DND-41 (cell line): ENCODE measurements around the gene CYTIP.
"Not testable (repeated sequence)": the region's sequence is repeated elsewhere in the genome, so short reads cannot be mapped to it uniquely, and the experiment has no call there.

ENCODE experiments used
- ATAC-seq: fragments of 200-7000 bp; cut with Tn5 transposase; 3 replicates; pipeline ENCODE4 v1.9.1; 2021; ENCODE audit warnings: low read depth; ENCODE audit not compliant: insufficient read depth
- DNase-seq: peaks from one replicate; pipeline ENCODE4 v3.0.0-alpha.2; 2020
- H2AFZ ChIP-seq: 2 replicates; pipeline ENCODE4 v1.6.0; 2012; ENCODE audit warnings: low read depth, low read length
- H3K27ac ChIP-seq: 2 replicates; pipeline ENCODE4 v1.5.1; 2012; ENCODE audit warnings: low read length, inconsistent platforms
- H3K27me3 ChIP-seq: fragments of 200-600 bp; sonication (generic); 2 replicates; pipeline ENCODE4 v1.6.0; 2012; ENCODE audit warnings: low read length, mild to moderate bottlenecking, inconsistent platforms; ENCODE audit not compliant: insufficient read depth, poor library complexity
- H3K36me3 ChIP-seq: 2 replicates; pipeline ENCODE4 v1.5.1; 2012; ENCODE audit warnings: low read length, inconsistent platforms; ENCODE audit not compliant: insufficient read depth
- H3K4me1 ChIP-seq: 2 replicates; pipeline ENCODE4 v1.5.1; 2012; ENCODE audit warnings: mild to moderate bottlenecking, low read length; ENCODE audit not compliant: insufficient read depth
- H3K4me2 ChIP-seq: 2 replicates; pipeline ENCODE4 v1.6.0; 2012; ENCODE audit warnings: mild to moderate bottlenecking, moderate library complexity, low read length, inconsistent platforms; ENCODE audit not compliant: insufficient read depth
- H3K4me3 ChIP-seq, 2 experiments: fragments of 200-600 bp in 1 of 2; shearing (Covaris generic) in 1 of 2; 2 replicates each; pipeline ENCODE4 v1.5.1; 2012 to 2016; ENCODE audit warnings: inconsistent platforms in 2 of 2, low read length in 2 of 2, mild to moderate bottlenecking in 2 of 2, low read depth in 1 of 2, moderate library complexity in 1 of 2
- H3K79me2 ChIP-seq: 2 replicates; pipeline ENCODE4 v1.6.0; 2012; ENCODE audit warnings: low read length, inconsistent platforms; ENCODE audit not compliant: insufficient read depth
- H3K9ac ChIP-seq: 2 replicates; pipeline ENCODE4 v1.6.0; 2012; ENCODE audit warnings: low read depth, mild to moderate bottlenecking, inconsistent platforms, low read length, moderate library complexity
- H3K9me3 ChIP-seq: 2 replicates; pipeline ENCODE4 v1.5.1; 2012; ENCODE audit warnings: low read length, moderate library complexity, mild to moderate bottlenecking, inconsistent platforms; ENCODE audit not compliant: insufficient read depth, severe bottlenecking
- H4K20me1 ChIP-seq: 2 replicates; pipeline ENCODE4 v1.6.0; 2012; ENCODE audit warnings: low read length; ENCODE audit not compliant: insufficient read depth
- CTCF ChIP-seq: IDR thresholded peaks from 2 replicates; pipeline ENCODE4 v1.5.1; 2012; ENCODE audit warnings: borderline replicate concordance, low read length, moderate library complexity, mild to moderate bottlenecking; ENCODE audit not compliant: poor library complexity, severe bottlenecking; ENCODE audit errors: extremely low read depth
- EZH2 ChIP-seq: IDR thresholded peaks from 3 replicates; pipeline ENCODE4 v1.6.1; 2012; ENCODE audit warnings: borderline replicate concordance, low read depth, mild to moderate bottlenecking, moderate library complexity, low read length, inconsistent platforms; ENCODE audit not compliant: severe bottlenecking

CYTIP gene

GRCh38 chr2:157404363-157404762 lies 39.5 kb downstream of the CYTIP start:
- Histone ChIP-seq H3K4me2 (no peak overlapping the region), H3K36me3 (no peaks in the 10 kb centered on the region), H2AFZ (no peak overlapping the region), H3K27ac (no peak overlapping the region), H3K9ac (no peak overlapping the region), H3K4me3 (no peak overlapping the region), H4K20me1 (no peaks in the 10 kb centered on the region), H3K79me2 (no peaks in the 10 kb centered on the region), H3K27me3 (no peaks in the 10 kb centered on the region), H3K4me1 (no peaks in the 10 kb centered on the region), H3K9me3 (no peaks in the 10 kb centered on the region)
- ATAC-seq (peak; percentile 80), DNase-seq (no peak)
- TF ChIP-seq CTCF (no peak), EZH2 (no peak)

- not testable (repeated sequence) for H3K27me3 ChIP-seq, ATAC-seq, H3K27ac ChIP-seq, DNase-seq, H3K4me3 ChIP-seq, H4K20me1 ChIP-seq, H3K4me1 ChIP-seq, H3K9me3 ChIP-seq, H3K9ac ChIP-seq, H3K79me2 ChIP-seq, H3K36me3 ChIP-seq, H3K4me2 ChIP-seq, H2AFZ ChIP-seq
Observed at GRCh38 chr2:157402801-157403485, 40.9 kb downstream of the CYTIP start.

- Histone ChIP-seq H3K27me3 (no peaks in the 10 kb centered on the region), H3K27ac (no peak overlapping the region), H4K20me1 (no peaks in the 10 kb centered on the region), H3K4me2 (no peak overlapping the region), H3K9me3 (no peaks in the 10 kb centered on the region), H3K4me3 (no peak overlapping the region), H3K79me2 (no peaks in the 10 kb centered on the region), H2AFZ (no peak overlapping the region), H3K9ac (no peak overlapping the region), H3K36me3 (no peaks in the 10 kb centered on the region), H3K4me1 (no peaks in the 10 kb centered on the region)
- TF ChIP-seq EZH2 (no peak), CTCF (no peak)
- ATAC-seq, result no peak
- no peak for DNase-seq
Observed at GRCh38 chr2:157395811-157396210, 48.1 kb downstream of the CYTIP start.

- H3K9me3 ChIP-seq, result no peaks in the 10 kb centered on the region
- H3K27me3 ChIP-seq, result no peaks in the 10 kb centered on the region
- TF ChIP-seq CTCF (no peak), EZH2 (no peak)
- H3K79me2 ChIP-seq, result no peaks in the 10 kb centered on the region
- H3K4me2 ChIP-seq, result no peak overlapping the region
- no peak overlapping the region for H3K4me3 ChIP-seq
- ATAC-seq (no peak), DNase-seq (no peak)
- H3K9ac ChIP-seq, result no peak overlapping the region
- H4K20me1 ChIP-seq, result no peaks in the 10 kb centered on the region
- H3K27ac ChIP-seq, result no peak overlapping the region
- no peaks in the 10 kb centered on the region for H3K36me3 ChIP-seq
- no peak overlapping the region for H2AFZ ChIP-seq
- no peaks in the 10 kb centered on the region for H3K4me1 ChIP-seq
Observed at GRCh38 chr2:157394928-157395327, 49.0 kb downstream of the CYTIP start.
